Measurements from ENCODE around the gene NUTM2A.
"Not testable (repeated sequence)": the region's sequence is repeated elsewhere in the genome, so short reads cannot be mapped to it uniquely, and the experiment has no call there.

NUTM2A gene

GRCh38 chr10:87225148-87225547 is at the start of gene NUTM2A:
Gene NUTM2A (plus strand): TSS chr10:87225448. CDS start chr10:87225831, 383 bp downstream.
- DNase-seq (ENCODE audit: low read depth in 2 of 2) = not testable (repeated sequence)

DNA sequence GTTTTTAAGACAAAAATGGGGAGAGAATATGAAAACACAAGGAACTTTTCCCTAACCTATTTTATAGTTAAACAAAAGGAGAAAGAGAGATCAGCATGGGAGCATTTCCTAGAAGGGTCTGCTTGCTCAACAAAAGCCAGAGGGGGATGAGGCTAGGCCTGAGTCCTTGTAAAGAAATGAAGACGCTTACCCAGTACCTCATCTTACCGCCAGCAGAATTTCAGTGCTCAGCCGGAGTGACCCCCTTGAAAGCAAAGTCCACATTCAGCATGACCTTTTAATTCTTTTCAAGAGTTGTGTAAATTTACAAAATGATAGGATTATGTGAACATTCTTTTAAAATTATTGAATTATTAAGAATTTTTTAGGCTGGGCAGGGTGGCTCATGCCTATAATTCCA is 47.7 kb upstream of the NUTM2A start:
- not testable (repeated sequence) for DNase-seq (ENCODE audit: low read depth in 2 of 2)

DNA sequence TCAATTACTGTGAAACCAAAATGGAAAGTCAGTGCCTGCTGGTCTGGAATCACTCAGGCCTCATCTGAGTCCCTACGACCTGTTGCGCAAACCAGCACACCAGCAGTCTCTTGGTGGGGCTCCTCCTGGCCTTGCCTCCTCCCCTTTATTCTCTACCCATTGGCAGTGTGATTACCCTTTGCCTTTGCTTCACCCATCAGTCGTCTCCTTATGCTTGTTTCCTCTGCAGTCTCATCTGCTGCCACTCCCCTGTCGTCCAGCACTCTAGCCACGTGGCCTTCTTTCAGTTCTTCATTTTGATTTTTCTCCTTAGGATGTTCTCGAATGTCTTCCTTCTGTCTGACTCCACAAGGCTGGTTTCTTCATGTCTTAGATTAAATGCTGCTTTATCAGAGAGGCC is 40.8 kb upstream of the NUTM2A start:
- DNase-seq (ENCODE audit: low read depth in 2 of 2) = not testable (repeated sequence)

- DNase-seq (ENCODE audit: low read depth in 2 of 2) = not testable (repeated sequence)
Measured at GRCh38 chr10:87186016-87186415, 39.2 kb upstream of the NUTM2A start.

DNA sequence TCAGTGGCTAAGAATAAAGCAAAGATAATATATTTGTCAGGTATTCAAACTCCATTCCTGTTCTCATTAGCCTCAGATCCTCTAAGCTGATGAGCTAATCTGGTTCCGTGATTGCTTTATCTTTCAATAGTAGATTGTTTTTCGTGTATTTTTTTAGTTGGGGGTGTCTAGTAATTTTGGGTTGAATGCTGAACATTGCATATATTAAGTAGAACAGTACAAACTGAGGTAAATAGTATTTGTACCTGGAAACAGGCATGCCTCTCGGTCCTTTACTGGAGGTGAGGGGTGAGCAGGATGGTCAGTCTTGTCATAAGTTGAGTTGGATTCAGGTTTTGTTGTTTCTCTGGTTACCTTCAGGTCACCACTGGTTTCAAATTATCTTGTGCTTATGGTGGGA is 37.7 kb upstream of the NUTM2A start:
- DNase-seq (ENCODE audit: low read depth in 2 of 2) = not testable (repeated sequence)

DNA sequence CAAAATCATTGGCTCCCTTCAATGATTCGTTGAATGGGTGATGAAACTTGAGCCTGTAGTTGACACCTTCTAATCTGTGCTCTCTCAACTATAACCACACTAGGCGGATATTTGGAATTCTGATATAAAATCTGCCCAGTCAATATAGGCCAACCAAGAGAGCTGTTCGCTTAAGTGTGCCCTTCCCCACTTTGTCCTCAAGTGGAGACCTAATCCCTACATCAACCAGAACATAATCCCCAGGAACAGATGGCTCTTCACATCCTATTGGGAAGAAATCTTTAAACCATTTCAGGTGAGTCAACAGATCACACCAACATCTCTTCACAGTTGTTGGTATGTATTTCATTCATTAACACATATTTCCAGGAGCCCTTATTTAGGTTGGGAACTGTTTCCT is 33.4 kb upstream of the NUTM2A start:
- DNase-seq (ENCODE audit: low read depth in 2 of 2) = not testable (repeated sequence)

- DNase-seq (ENCODE audit: low read depth in 2 of 2) = not testable (repeated sequence)
Measured at GRCh38 chr10:87200924-87201323, 24.3 kb upstream of the NUTM2A start.

DNA sequence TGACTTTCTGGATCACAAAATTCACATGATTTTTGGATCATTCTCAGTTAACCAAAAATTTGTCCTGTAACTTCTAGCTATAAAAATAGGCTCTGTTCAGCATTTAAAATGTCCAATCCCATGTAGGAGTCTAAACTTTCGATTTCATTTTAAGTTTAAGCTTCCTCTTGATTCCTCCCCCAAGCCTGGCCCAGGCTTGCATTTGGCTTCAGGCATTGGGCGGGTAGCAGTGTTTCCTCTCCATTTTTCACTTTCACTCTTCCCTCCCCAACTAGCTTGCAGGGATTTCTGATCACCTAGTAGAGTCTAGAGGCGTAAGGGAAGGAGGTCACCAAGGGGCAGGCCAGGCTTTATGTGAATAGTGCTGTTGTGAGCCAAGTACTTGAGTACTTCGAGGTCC is 20.4 kb upstream of the NUTM2A start:
- DNase-seq (ENCODE audit: low read depth in 2 of 2) = not testable (repeated sequence)

GRCh38 chr10:87206922-87207321 is 18.3 kb upstream of the NUTM2A start:
- not testable (repeated sequence) for DNase-seq (ENCODE audit: low read depth in 2 of 2)

DNA sequence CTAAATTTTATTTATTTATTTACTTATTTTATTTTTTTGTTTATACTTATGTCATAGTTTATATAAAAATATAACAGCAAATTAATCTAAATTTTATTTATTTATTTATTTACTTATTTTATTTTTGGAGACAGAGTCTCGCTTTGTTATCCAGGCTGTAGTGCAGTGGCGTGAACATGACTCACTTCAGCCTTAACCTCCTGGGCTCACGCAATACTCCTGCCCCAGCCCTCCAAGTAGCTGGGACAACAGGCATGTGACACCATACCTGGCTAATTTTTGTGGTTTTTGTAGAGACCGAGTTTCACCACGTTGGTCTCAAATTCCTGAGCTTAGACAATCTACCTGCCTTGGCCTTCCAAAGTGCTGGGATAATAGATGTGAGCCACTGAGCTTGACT is 14.9 kb upstream of the NUTM2A start:
- not testable (repeated sequence) for DNase-seq (ENCODE audit: low read depth in 2 of 2)

GRCh38 chr10:87211848-87212247 is 13.4 kb upstream of the NUTM2A start:
- DNase-seq (ENCODE audit: low read depth in 2 of 2) = not testable (repeated sequence)

DNA sequence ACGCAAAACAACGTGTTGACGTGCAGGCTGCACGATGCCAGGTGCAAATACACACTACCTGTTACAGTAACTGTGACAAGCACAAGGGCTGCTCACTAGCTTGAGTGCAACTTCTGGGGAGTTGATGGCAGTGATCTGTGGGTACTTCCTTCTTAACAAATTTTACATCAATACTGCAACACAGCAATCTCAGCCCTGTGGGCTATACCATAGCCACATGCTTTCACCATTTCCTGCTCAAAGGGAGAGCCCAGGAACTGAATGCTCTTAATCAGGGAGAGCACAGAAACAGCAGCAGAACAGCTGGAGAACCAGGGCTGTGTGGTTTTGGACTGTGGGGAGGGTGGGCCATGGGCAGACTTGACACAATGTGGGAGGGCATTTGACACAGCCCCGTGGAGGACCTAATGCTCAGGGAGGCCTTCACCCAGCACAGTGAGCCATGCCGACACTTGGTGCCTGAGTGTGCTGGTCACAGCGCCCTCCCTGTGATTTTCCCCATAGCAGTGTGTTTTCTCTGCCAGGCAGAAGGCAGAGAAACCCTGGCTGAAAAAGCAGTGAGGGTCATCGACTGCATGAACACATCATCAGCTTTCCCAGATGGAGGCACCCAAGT is 12.0 kb upstream of the NUTM2A start:
- DNase-seq (ENCODE audit: low read depth in 2 of 2) = not testable (repeated sequence)

- DNase-seq (ENCODE audit: low read depth in 2 of 2) = not testable (repeated sequence)
Measured at GRCh38 chr10:87213806-87214205, 11.4 kb upstream of the NUTM2A start.

- not testable (repeated sequence) for DNase-seq (ENCODE audit: low read depth in 2 of 2)
Measured at GRCh38 chr10:87216120-87216519, 9.1 kb upstream of the NUTM2A start.

- not testable (repeated sequence) for DNase-seq (ENCODE audit: low read depth in 2 of 2)
Measured at GRCh38 chr10:87219370-87219769, 5.9 kb upstream of the NUTM2A start.

GRCh38 chr10:87222789-87223188 is 2.5 kb upstream of the NUTM2A start:
- not testable (repeated sequence) for DNase-seq (ENCODE audit: low read depth in 2 of 2)

DNA sequence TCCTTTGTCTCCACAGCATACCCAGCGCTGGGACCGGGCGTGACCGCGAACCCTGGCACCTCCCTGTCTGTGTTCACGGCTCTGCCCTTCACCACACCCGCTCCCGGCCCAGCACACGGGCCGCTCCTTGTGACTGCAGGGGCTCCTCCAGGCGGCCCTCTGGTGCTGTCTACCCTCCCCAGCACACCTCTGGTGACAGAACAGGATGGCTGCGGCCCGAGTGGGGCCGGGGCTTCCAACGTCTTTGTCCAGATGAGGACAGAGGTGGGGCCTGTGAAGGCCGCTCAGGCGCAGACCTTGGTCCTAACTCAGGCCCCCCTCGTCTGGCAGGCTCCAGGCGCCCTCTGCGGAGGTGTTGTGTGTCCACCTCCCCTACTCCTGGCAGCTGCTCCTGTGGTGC is 3.0 kb downstream of the NUTM2A start:
- not testable (repeated sequence) for DNase-seq (ENCODE audit: low read depth in 2 of 2)

- DNase-seq (ENCODE audit: low read depth in 2 of 2) = not testable (repeated sequence)
Measured at GRCh38 chr10:87229211-87229610, 4.0 kb downstream of the NUTM2A start.

GRCh38 chr10:87234854-87235253 is 9.6 kb downstream of the NUTM2A start:
- DNase-seq (ENCODE audit: low read depth in 2 of 2) = not testable (repeated sequence)

DNA sequence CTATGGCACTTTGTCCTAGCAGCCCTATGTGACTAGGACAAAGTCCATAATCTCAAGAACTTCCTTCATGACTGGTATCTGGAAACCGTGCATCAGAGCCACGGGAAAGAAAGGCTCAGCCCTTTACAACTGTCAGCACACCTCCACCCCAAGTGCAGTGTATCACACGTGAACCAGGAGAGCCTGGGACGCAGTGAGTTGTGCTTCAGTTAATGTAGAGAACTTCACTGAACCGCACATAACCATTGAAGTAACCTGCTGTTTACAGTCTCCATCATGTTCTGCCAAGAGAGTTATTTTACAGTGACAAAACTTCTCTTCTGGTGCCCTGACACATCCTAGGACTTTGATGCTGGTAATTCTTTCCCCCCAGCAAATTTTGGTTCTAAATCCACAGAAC is 12.0 kb downstream of the NUTM2A start:
- DNase-seq (ENCODE audit: low read depth in 2 of 2) = not testable (repeated sequence)

GRCh38 chr10:87239346-87239808 is 14.1 kb downstream of the NUTM2A start:
- not testable (repeated sequence) for DNase-seq (ENCODE audit: low read depth in 2 of 2)

GRCh38 chr10:87242192-87242591 is 16.9 kb downstream of the NUTM2A start:
- not testable (repeated sequence) for DNase-seq (ENCODE audit: low read depth in 2 of 2)

DNA sequence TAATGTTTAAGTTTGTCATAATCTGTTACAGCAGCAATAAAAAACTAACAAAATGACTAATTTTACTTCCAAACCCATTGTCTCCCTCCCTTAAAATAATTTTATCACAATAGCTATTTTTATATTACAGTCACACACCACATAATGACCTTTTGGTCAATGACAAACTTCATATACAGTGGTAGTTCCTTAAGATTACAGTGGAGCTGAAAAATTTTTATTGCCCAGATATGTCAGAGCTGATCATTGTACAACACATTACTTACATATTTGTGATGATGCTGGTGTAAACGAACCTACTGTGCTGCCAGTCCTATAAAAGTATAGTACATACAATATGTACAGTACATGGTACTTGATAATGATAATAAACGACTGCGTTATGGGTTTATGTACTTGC is 22.1 kb downstream of the NUTM2A start:
- not testable (repeated sequence) for DNase-seq (ENCODE audit: low read depth in 2 of 2)
